Measurements from ENCODE around the gene RBM4.

- TF ChIP-seq, protein P1, sequence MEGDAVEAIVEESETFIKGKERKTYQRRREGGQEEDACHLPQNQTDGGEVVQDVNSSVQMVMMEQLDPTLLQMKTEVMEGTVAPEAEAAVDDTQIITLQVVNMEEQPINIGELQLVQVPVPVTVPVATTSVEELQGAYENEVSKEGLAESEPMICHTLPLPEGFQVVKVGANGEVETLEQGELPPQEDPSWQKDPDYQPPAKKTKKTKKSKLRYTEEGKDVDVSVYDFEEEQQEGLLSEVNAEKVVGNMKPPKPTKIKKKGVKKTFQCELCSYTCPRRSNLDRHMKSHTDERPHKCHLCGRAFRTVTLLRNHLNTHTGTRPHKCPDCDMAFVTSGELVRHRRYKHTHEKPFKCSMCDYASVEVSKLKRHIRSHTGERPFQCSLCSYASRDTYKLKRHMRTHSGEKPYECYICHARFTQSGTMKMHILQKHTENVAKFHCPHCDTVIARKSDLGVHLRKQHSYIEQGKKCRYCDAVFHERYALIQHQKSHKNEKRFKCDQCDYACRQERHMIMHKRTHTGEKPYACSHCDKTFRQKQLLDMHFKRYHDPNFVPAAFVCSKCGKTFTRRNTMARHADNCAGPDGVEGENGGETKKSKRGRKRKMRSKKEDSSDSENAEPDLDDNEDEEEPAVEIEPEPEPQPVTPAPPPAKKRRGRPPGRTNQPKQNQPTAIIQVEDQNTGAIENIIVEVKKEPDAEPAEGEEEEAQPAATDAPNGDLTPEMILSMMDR (conservative IDR thresholded peaks at IDR 0.05; ENCODE audit: low read length) = no peak
- TF ChIP-seq EZH2phosphoT487 (IDR thresholded peaks at IDR 0.05; ENCODE audit: borderline replicate concordance) = no peak
Measured at GRCh38 chr11:66692871-66693331, 54.4 kb downstream of the RBM4 start.

Data from Loucy (cell line).